ENCODE results near the gene SGMS1. TPM values are rescaled to one million over a fixed set of nuclear protein-coding genes. Genes with fewer than 3 reads are reported as not detected.
"Not testable (repeated sequence)": the region's sequence is repeated elsewhere in the genome, so short reads cannot be mapped to it uniquely, and the experiment has no call there.

SGMS1 gene
- total RNA-seq, 1 donor: 68.0 TPM

- DNase-seq (ENCODE audit: insufficient read length, low spot score, missing footprints): no peak
- H3K4me3 ChIP-seq (ENCODE audit: insufficient read depth, low read length): no peak overlapping the region
- no peaks in the 10 kb centered on the region for H4K20me1 ChIP-seq (ENCODE audit: insufficient read depth, low read length)
- peaks cover 11% of the 10 kb centered on the region for H3K4me1 ChIP-seq (ENCODE audit: insufficient read depth, low read length)
- H3K79me2 ChIP-seq (ENCODE audit: insufficient read depth, low read length): peaks cover 46% of the 10 kb centered on the region
- no peak overlapping the region for H3K27ac ChIP-seq (ENCODE audit: low read depth, low read length)
- H3K4me2 ChIP-seq (ENCODE audit: insufficient read depth, low read length): no peak overlapping the region
- TF ChIP-seq CTCF (IDR thresholded peaks at IDR 0.05; ENCODE audit: extremely low read depth, low read depth, low read length): no peak
- H2AFZ ChIP-seq (ENCODE audit: low read length): no peak overlapping the region
- no peaks in the 10 kb centered on the region for H3K36me3 ChIP-seq (ENCODE audit: insufficient read depth, low read length)
- no peaks in the 10 kb centered on the region for H3K9me3 ChIP-seq (ENCODE audit: low read depth, low read length)
- no peaks in the 10 kb centered on the region for H3K27me3 ChIP-seq (ENCODE audit: insufficient read depth, low read length)
These were observed 249.8 kb downstream of the SGMS1 start for GRCh38 chr10:50373821-50374501.

GRCh38 chr10:50369931-50370330 is 253.8 kb downstream of the SGMS1 start:
- Histone ChIP-seq H3K27me3 (ENCODE audit: insufficient read depth, low read length) (no peaks in the 10 kb centered on the region), H3K27ac (ENCODE audit: low read depth, low read length) (no peak overlapping the region), H3K4me3 (ENCODE audit: insufficient read depth, low read length) (no peak overlapping the region), H3K36me3 (ENCODE audit: insufficient read depth, low read length) (no peaks in the 10 kb centered on the region), H4K20me1 (ENCODE audit: insufficient read depth, low read length) (no peaks in the 10 kb centered on the region), H3K9me3 (ENCODE audit: low read depth, low read length) (no peaks in the 10 kb centered on the region), H3K79me2 (ENCODE audit: insufficient read depth, low read length) (peaks cover 34% of the 10 kb centered on the region), H3K4me1 (ENCODE audit: insufficient read depth, low read length) (peaks cover 11% of the 10 kb centered on the region), H2AFZ (ENCODE audit: low read length) (no peak overlapping the region), H3K4me2 (ENCODE audit: insufficient read depth, low read length) (no peak overlapping the region)
- TF ChIP-seq CTCF (IDR thresholded peaks at IDR 0.05; ENCODE audit: extremely low read depth, low read depth, low read length): no peak
- DNase-seq (ENCODE audit: insufficient read length, low spot score, missing footprints): no peak

- no peak for DNase-seq (ENCODE audit: insufficient read length, low spot score, missing footprints)
- Histone ChIP-seq H2AFZ (ENCODE audit: low read length) (no peak overlapping the region), H3K27me3 (ENCODE audit: insufficient read depth, low read length) (no peaks in the 10 kb centered on the region), H3K27ac (ENCODE audit: low read depth, low read length) (no peak overlapping the region), H4K20me1 (ENCODE audit: insufficient read depth, low read length) (no peaks in the 10 kb centered on the region), H3K9me3 (ENCODE audit: low read depth, low read length) (no peaks in the 10 kb centered on the region), H3K4me2 (ENCODE audit: insufficient read depth, low read length) (no peak overlapping the region), H3K79me2 (ENCODE audit: insufficient read depth, low read length) (peaks cover 29% of the 10 kb centered on the region), H3K36me3 (ENCODE audit: insufficient read depth, low read length) (no peaks in the 10 kb centered on the region), H3K4me1 (ENCODE audit: insufficient read depth, low read length) (no peaks in the 10 kb centered on the region), H3K4me3 (ENCODE audit: insufficient read depth, low read length) (no peak overlapping the region)
- TF ChIP-seq CTCF (IDR thresholded peaks at IDR 0.05; ENCODE audit: extremely low read depth, low read depth, low read length): peak; percentile 55
These were observed 256.0 kb downstream of the SGMS1 start for GRCh38 chr10:50367732-50368131.

GRCh38 chr10:50366421-50366820 is 257.3 kb downstream of the SGMS1 start:
- DNase-seq (ENCODE audit: insufficient read length, low spot score, missing footprints); H3K9me3 ChIP-seq (ENCODE audit: low read depth, low read length); H3K27ac ChIP-seq (ENCODE audit: low read depth, low read length); H3K27me3 ChIP-seq (ENCODE audit: insufficient read depth, low read length); H3K36me3 ChIP-seq (ENCODE audit: insufficient read depth, low read length); H3K4me2 ChIP-seq (ENCODE audit: insufficient read depth, low read length); H2AFZ ChIP-seq (ENCODE audit: low read length); H3K4me1 ChIP-seq (ENCODE audit: insufficient read depth, low read length); H3K4me3 ChIP-seq (ENCODE audit: insufficient read depth, low read length); H4K20me1 ChIP-seq (ENCODE audit: insufficient read depth, low read length): not testable (repeated sequence)
- H3K79me2 ChIP-seq (ENCODE audit: insufficient read depth, low read length): peaks cover 30% of the 10 kb centered on the region

- H3K27ac ChIP-seq (ENCODE audit: low read depth, low read length); H3K27me3 ChIP-seq (ENCODE audit: insufficient read depth, low read length); H3K36me3 ChIP-seq (ENCODE audit: insufficient read depth, low read length); H3K9me3 ChIP-seq (ENCODE audit: low read depth, low read length); H2AFZ ChIP-seq (ENCODE audit: low read length); H3K4me2 ChIP-seq (ENCODE audit: insufficient read depth, low read length); H3K4me3 ChIP-seq (ENCODE audit: insufficient read depth, low read length); DNase-seq (ENCODE audit: insufficient read length, low spot score, missing footprints); H4K20me1 ChIP-seq (ENCODE audit: insufficient read depth, low read length): not testable (repeated sequence)
- Histone ChIP-seq H3K79me2 (ENCODE audit: insufficient read depth, low read length) (peaks cover 33% of the 10 kb centered on the region), H3K4me1 (ENCODE audit: insufficient read depth, low read length) (peaks cover 11% of the 10 kb centered on the region)
These were observed 259.0 kb downstream of the SGMS1 start for GRCh38 chr10:50364730-50365129.
